ENCODE measurements around the gene ZNF492.

- TF ChIP-seq, protein P1, sequence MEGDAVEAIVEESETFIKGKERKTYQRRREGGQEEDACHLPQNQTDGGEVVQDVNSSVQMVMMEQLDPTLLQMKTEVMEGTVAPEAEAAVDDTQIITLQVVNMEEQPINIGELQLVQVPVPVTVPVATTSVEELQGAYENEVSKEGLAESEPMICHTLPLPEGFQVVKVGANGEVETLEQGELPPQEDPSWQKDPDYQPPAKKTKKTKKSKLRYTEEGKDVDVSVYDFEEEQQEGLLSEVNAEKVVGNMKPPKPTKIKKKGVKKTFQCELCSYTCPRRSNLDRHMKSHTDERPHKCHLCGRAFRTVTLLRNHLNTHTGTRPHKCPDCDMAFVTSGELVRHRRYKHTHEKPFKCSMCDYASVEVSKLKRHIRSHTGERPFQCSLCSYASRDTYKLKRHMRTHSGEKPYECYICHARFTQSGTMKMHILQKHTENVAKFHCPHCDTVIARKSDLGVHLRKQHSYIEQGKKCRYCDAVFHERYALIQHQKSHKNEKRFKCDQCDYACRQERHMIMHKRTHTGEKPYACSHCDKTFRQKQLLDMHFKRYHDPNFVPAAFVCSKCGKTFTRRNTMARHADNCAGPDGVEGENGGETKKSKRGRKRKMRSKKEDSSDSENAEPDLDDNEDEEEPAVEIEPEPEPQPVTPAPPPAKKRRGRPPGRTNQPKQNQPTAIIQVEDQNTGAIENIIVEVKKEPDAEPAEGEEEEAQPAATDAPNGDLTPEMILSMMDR (conservative IDR thresholded peaks at IDR 0.05 in 1 of 2, IDR thresholded peaks at IDR 0.05 in 1 of 2; ENCODE audit: extremely low read depth in 1 of 2, insufficient read depth in 1 of 2, low read depth in 1 of 2, low read length in 2 of 2) = no peak
- TF ChIP-seq EZH2 (IDR thresholded peaks at IDR 0.05; ENCODE audit: borderline replicate concordance, low read length) = no peak
Observed at GRCh38 chr19:22604571-22605274, 29.4 kb upstream of the ZNF492 start.
